ENCODE measurements around the gene CLEC20A. TPM values are rescaled to one million over a fixed set of nuclear protein-coding genes. Genes with fewer than 3 reads are reported as not detected.

CLEC20A gene
- total and polyA plus RNA-seq, 2 of the 8 experiments (the other 6 are each of a cell fraction or from before 2014, with no cell fraction given): not detected

DNA sequence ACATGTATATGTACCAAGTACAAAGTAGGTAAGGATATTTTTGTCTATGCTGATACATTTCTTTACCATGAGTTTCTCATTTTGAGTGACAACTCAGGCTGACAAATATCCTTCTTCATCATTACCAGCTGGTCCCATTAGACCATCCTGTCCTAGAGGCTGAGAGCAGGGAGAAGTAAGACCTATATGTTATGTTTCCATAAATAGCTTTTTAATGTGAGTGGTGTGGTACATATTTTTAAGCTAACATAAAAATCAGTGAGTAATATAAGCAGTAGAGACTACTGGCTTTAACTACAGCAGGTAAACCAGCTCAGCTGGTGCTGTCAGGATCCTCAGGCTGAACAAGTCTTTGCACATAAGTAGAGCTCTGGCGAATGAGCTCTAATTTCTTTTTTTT, 62.4 kb downstream of the CLEC20A start:
- no peak overlapping the region for H2BK5ac ChIP-seq (ENCODE audit: low read depth, low read length)
- H3K4me1 ChIP-seq (replicated peaks in 1 of 4; ENCODE audit: control insufficient read depth in 3 of 4, insufficient read depth in 4 of 4, low read length in 3 of 4): no peaks in the 10 kb centered on the region; a peak in 2 of 7 replicates
- 75% methylated on average over 1 of the region's 1 CpG; no CpG with 5 or more reads in 1 of the 2 experiments for WGBS, 2 experiments (ENCODE audit: extremely low coverage in 1 of 2, insufficient coverage in 1 of 2, insufficient read length in 1 of 2, insufficient replicate concordance in 2 of 2, low coverage in 1 of 2, low lambda C conversion rate in 2 of 2, missing lambda C conversion rate in 1 of 2)
- ChIA-PET CTCF (ENCODE audit: partially characterized antibody) (interaction anchor here (0.6 to 2.4 kb wide), 10 partner anchors 14 to 1541 kb away, joined by 3 to 17 read pairs (median 4); no protein-coding TSS in a partner anchor), POLR2A (ENCODE audit: partially characterized antibody) (interaction anchor here (0.8 kb wide), 1 partner anchor 10 kb away, joined by 3 read pairs; no protein-coding TSS in a partner anchor)
- H3K18ac ChIP-seq (ENCODE audit: extremely low read depth, low read length): no peak overlapping the region
- no peak overlapping the region for H2BK120ac ChIP-seq (replicated peaks; ENCODE audit: low read depth, low read length)
- H2BK15ac ChIP-seq (ENCODE audit: low read length): no peak overlapping the region
- no peak overlapping the region for H3K14ac ChIP-seq (ENCODE audit: insufficient read length)
- H3K56ac ChIP-seq (replicated peaks; ENCODE audit: insufficient read length, low read depth, low read length): no peak overlapping the region
- H4K20me1 ChIP-seq (replicated peaks in 1 of 2; ENCODE audit: control insufficient read depth in 1 of 2, insufficient read depth in 2 of 2, low read length in 2 of 2): no peaks in the 10 kb centered on the region
- no peak overlapping the region for H2BK12ac ChIP-seq (ENCODE audit: low read depth, low read length)
- no peaks in the 10 kb centered on the region for H3K79me2 ChIP-seq (ENCODE audit: control insufficient read depth in 1 of 2, insufficient read depth in 2 of 2, low read length in 2 of 2)
- no peaks in the 10 kb centered on the region for H3K23me2 ChIP-seq (ENCODE audit: low read depth, low read length)
- no peak overlapping the region for H4K5ac ChIP-seq (ENCODE audit: insufficient read length, low read depth, low read length)
- H2BK20ac ChIP-seq (ENCODE audit: low read length): no peak overlapping the region
- no peak overlapping the region for H4K8ac ChIP-seq (ENCODE audit: extremely low read depth, insufficient read depth, low read length)
- no peaks in the 10 kb centered on the region for H3K9me3 ChIP-seq (ENCODE audit: insufficient read depth in 2 of 2, low read depth in 1 of 2, low read length in 1 of 2)
- no peak for DNase-seq (ENCODE audit: low read depth in 1 of 2, low spot score in 2 of 2)
- H3K36me3 ChIP-seq (ENCODE audit: control insufficient read depth in 2 of 4, insufficient read depth in 4 of 4, low read length in 3 of 4): no peaks in the 10 kb centered on the region
- no peak overlapping the region for H3K4me3 ChIP-seq (ENCODE audit: extremely low read depth in 1 of 4, insufficient read depth in 2 of 4, low read depth in 3 of 4, low read length in 4 of 4)
- H2AK5ac ChIP-seq (ENCODE audit: low read depth, low read length): no peak overlapping the region
- no peak overlapping the region for H3K27ac ChIP-seq (ENCODE audit: low read depth, low read length)
- H3K9ac ChIP-seq (replicated peaks in 1 of 4; ENCODE audit: extremely low read depth in 1 of 4, low read depth in 3 of 4, low read length in 3 of 4): no peak overlapping the region
- no peak overlapping the region for H4K91ac ChIP-seq (replicated peaks; ENCODE audit: insufficient read length, low read length)
- no peaks in the 10 kb centered on the region for H3K27me3 ChIP-seq (replicated peaks in 1 of 4; ENCODE audit: control insufficient read depth in 3 of 4, extremely low read depth in 1 of 4, insufficient read depth in 3 of 4, low read length in 3 of 4)
- H3K4ac ChIP-seq (replicated peaks; ENCODE audit: insufficient read length, low read depth, low read length): no peak overlapping the region
- FAIRE-seq: no peak
- H2AFZ ChIP-seq (ENCODE audit: low read length): no peak overlapping the region
- H3K4me2 ChIP-seq (ENCODE audit: insufficient read depth in 1 of 2, low read depth in 2 of 2, low read length in 2 of 2): no peak overlapping the region
- no peak overlapping the region for H3K23ac ChIP-seq (ENCODE audit: insufficient read length)
- no peaks in the 10 kb centered on the region for H3K79me1 ChIP-seq (ENCODE audit: low read depth, low read length)
- TF ChIP-seq RBBP5 (IDR thresholded peaks at IDR 0.05; ENCODE audit: borderline replicate concordance, low read depth, low read length) (no peak), SAP30 (IDR thresholded peaks at IDR 0.05; ENCODE audit: insufficient read depth, insufficient replicate concordance, low read length) (no peak), PHF8 (conservative IDR thresholded peaks at IDR 0.05; ENCODE audit: low read depth, low read length) (no peak), ZNF274 (IDR thresholded peaks at IDR 0.05; ENCODE audit: borderline replicate concordance, extremely low read depth, low read length) (no peak), RNF2 (IDR thresholded peaks at IDR 0.05; ENCODE audit: borderline replicate concordance, low read depth, low read length, missing control alignments, poor library complexity, severe bottlenecking) (no peak), RAD21 (IDR thresholded peaks at IDR 0.05 in 1 of 2, conservative IDR thresholded peaks at IDR 0.05 in 1 of 2; ENCODE audit: low read depth in 2 of 2, low read length in 2 of 2) (no peak), FOSL1 (IDR thresholded peaks at IDR 0.05; ENCODE audit: insufficient read depth, low read depth, low read length) (no peak), TCF12 (IDR thresholded peaks at IDR 0.05; ENCODE audit: low read depth, low read length) (no peak), CTBP2 (IDR thresholded peaks at IDR 0.05; ENCODE audit: borderline replicate concordance, insufficient read depth, insufficient read length, low read length) (no peak), MAFK (IDR thresholded peaks at IDR 0.05; ENCODE audit: low read depth, low read length) (no peak), CHD2 (IDR thresholded peaks at IDR 0.05; ENCODE audit: low read length) (no peak), GTF2F1 (IDR thresholded peaks at IDR 0.05; ENCODE audit: borderline replicate concordance, low read depth, low read length) (no peak), ASH2L (IDR thresholded peaks at IDR 0.05; ENCODE audit: low read length) (no peak)

Data from H1 (cell line).